ENCODE measurements around the gene TOGARAM1.

Gene TOGARAM1

DNA sequence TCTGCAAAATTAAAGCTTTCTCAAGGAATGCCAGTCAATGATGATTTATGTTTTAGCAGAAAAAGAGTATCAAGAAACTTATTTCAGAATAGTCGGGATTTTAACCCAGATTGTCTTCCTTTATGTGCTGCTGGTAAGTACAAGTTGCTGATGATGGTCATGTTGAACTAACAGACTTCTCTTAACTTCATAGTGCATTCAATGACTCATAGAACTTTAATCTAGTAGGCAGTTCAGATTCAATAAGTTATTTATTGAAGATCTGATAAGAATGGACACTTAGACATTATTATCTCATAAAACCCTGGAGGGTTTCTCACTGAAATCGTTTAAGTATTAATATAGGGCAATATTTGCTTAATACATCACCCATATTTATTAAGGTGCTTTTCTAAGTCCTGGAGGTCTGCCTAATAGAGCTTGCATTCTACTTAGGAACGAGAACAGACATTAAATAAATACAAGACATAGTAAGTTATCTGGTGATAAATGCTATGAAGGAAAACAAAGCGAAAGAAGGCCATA lies 33.8 kb downstream of the TOGARAM1 start:
- Histone ChIP-seq H3K4me3 (ENCODE audit: low read length) (no peak overlapping the region), H3K36me3 (ENCODE audit: control insufficient read depth, insufficient read depth, low read length) (peaks cover 2% of the 10 kb centered on the region), H3K9ac (ENCODE audit: low read length) (no peak overlapping the region), H3K4me1 (ENCODE audit: control insufficient read depth, insufficient read depth, low read length) (no peaks in the 10 kb centered on the region), H3K27ac (ENCODE audit: low read depth, low read length) (no peak overlapping the region), H3K27me3 (ENCODE audit: control insufficient read depth, insufficient read depth, low read length) (no peaks in the 10 kb centered on the region)

DNA sequence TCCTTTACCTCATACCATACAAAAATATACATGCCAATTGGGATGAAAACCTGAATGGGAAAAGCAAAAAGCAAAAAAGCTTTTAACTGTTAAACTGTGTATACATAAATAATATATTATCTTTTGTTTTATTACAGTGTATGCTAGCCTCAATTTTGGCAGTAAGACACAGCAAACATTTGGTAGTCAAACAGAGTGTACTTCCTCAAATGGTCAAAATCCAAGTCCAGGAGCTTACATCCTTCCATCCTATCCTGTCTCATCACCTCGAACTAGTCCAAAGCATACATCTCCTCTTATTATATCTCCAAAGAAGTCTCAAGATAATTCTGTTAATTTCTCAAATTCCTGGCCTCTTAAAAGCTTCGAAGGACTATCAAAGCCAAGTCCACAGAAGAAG lies 41.9 kb downstream of the TOGARAM1 start:
- no peaks in the 10 kb centered on the region for H3K4me1 ChIP-seq (ENCODE audit: control insufficient read depth, insufficient read depth, low read length)
- no peaks in the 10 kb centered on the region for H3K36me3 ChIP-seq (ENCODE audit: control insufficient read depth, insufficient read depth, low read length)
- no peak overlapping the region for H3K27ac ChIP-seq (ENCODE audit: low read depth, low read length)
- H3K9ac ChIP-seq (ENCODE audit: low read length): no peak overlapping the region
- no peaks in the 10 kb centered on the region for H3K27me3 ChIP-seq (ENCODE audit: control insufficient read depth, insufficient read depth, low read length)
- no peak overlapping the region for H3K4me3 ChIP-seq (ENCODE audit: low read length)

- H3K9ac ChIP-seq (ENCODE audit: low read length): no peak overlapping the region
- no peaks in the 10 kb centered on the region for H3K4me1 ChIP-seq (ENCODE audit: control insufficient read depth, insufficient read depth, low read length)
- peaks cover 3% of the 10 kb centered on the region for H3K36me3 ChIP-seq (ENCODE audit: control insufficient read depth, insufficient read depth, low read length)
- no peak overlapping the region for H3K4me3 ChIP-seq (ENCODE audit: low read length)
- H3K27me3 ChIP-seq (ENCODE audit: control insufficient read depth, insufficient read depth, low read length): no peaks in the 10 kb centered on the region
- no peak overlapping the region for H3K27ac ChIP-seq (ENCODE audit: low read depth, low read length)
These were observed 53.1 kb downstream of the TOGARAM1 start for GRCh38 chr14:45015133-45015532.

DNA sequence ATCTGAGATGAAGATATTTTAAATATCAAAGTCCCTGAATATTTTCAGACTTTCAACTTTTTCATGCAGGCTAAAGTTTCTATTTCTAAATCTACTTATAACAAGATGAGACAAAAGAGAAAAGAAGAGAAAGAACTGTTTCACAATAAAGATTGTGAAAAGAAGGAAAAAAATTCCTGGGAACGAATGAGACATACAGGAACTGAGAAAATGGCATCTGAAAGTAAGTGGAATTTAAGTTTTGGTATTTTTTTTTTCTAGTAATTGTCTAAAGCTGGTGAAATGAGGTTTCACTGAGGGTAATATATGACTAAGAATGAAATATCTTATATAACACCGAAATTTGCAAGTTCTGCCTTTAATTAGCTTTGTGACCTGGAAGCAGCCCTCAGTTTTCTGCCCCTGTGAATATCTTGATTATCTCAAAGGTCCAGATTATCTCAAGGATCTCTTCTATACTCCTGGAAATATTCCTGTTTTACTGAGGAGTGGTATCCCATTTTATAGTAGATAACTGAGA lies 66.2 kb downstream of the TOGARAM1 start:
- no peaks in the 10 kb centered on the region for H3K27me3 ChIP-seq (ENCODE audit: control insufficient read depth, insufficient read depth, low read length)
- H3K9ac ChIP-seq (ENCODE audit: low read length): no peak overlapping the region
- peaks cover 9% of the 10 kb centered on the region for H3K36me3 ChIP-seq (ENCODE audit: control insufficient read depth, insufficient read depth, low read length)
- H3K4me3 ChIP-seq (ENCODE audit: low read length): no peak overlapping the region
- H3K27ac ChIP-seq (ENCODE audit: low read depth, low read length): no peak overlapping the region
- H3K4me1 ChIP-seq (ENCODE audit: control insufficient read depth, insufficient read depth, low read length): no peaks in the 10 kb centered on the region

DNA sequence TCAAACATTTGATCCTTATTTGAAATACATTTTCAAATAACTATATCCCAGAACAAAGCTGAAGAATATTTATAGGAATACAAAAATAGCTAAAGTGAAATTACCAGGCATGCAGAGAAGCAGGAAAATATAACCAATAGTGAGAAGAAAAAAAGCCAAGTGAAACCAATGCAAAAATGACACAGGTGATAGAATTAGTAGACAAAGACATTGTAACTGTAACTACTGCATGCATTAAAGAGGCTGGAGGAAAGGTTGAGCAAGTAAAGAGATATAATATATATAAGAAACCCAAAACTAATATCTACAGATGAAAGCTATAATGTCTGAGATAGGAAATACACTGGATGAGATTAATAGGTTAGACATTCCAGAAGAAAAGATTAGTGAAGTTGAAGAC lies 72.7 kb downstream of the TOGARAM1 start:
- Histone ChIP-seq H3K9ac (ENCODE audit: low read length) (no peak overlapping the region), H3K27me3 (ENCODE audit: control insufficient read depth, insufficient read depth, low read length) (no peaks in the 10 kb centered on the region), H3K36me3 (ENCODE audit: control insufficient read depth, insufficient read depth, low read length) (peaks cover 16% of the 10 kb centered on the region), H3K4me3 (ENCODE audit: low read length) (no peak overlapping the region), H3K4me1 (ENCODE audit: control insufficient read depth, insufficient read depth, low read length) (no peaks in the 10 kb centered on the region), H3K27ac (ENCODE audit: low read depth, low read length) (no peak overlapping the region)

DNA sequence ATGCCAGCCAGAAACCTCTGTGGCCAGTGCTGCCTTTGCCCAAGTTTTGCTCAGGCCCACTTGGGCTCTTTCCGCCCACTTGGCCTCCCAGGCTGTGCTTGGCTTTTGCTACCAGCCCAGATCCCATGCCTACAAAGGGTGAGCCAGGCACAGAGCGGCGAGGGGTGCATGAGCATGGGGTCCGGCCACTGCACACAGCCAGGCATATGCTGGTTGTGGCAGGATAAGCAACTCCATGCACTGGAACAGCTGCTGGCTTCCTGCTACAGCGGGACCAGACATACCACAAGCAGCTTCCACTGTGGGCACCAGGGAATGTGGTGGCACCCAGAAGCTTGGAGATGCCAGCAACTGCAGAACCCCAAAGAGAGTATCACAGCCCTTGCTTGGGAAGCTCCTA lies 76.3 kb downstream of the TOGARAM1 start:
- H3K4me1 ChIP-seq (ENCODE audit: control insufficient read depth, insufficient read depth, low read length): no peaks in the 10 kb centered on the region
- H3K27ac ChIP-seq (ENCODE audit: low read depth, low read length): no peak overlapping the region
- no peak overlapping the region for H3K4me3 ChIP-seq (ENCODE audit: low read length)
- peaks cover 13% of the 10 kb centered on the region for H3K36me3 ChIP-seq (ENCODE audit: control insufficient read depth, insufficient read depth, low read length)
- no peaks in the 10 kb centered on the region for H3K27me3 ChIP-seq (ENCODE audit: control insufficient read depth, insufficient read depth, low read length)
- H3K9ac ChIP-seq (ENCODE audit: low read length): no peak overlapping the region

DNA sequence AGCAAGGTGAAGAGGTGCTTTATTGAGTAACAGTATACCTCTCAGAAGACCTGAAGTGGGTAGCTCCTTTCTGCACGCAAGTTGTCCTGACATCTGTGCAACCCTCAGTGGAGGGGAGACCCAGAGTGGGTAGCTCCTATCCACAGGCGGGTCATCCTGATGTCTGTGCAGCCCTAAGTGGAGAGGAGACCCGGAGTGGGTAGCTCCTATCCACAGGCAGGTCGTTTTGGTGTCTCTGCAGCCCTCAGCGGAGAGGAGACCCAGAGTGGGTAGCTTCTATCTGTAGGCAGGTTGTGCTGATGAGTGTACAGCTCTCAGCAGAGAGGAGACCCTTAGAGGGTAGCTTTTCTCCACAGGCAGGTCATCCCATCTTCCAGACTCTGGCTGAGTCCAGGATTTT lies 76.9 kb downstream of the TOGARAM1 start:
- Histone ChIP-seq H3K36me3 (ENCODE audit: control insufficient read depth, insufficient read depth, low read length) (peaks cover 15% of the 10 kb centered on the region), H3K9ac (ENCODE audit: low read length) (no peak overlapping the region), H3K4me3 (ENCODE audit: low read length) (no peak overlapping the region)

GRCh38 chr14:45039390-45039789 lies 77.4 kb downstream of the TOGARAM1 start:
- Histone ChIP-seq H3K27me3 (ENCODE audit: control insufficient read depth, insufficient read depth, low read length) (no peaks in the 10 kb centered on the region), H3K4me1 (ENCODE audit: control insufficient read depth, insufficient read depth, low read length) (no peaks in the 10 kb centered on the region), H3K36me3 (ENCODE audit: control insufficient read depth, insufficient read depth, low read length) (peaks cover 15% of the 10 kb centered on the region), H3K4me3 (ENCODE audit: low read length) (no peak overlapping the region), H3K9ac (ENCODE audit: low read length) (no peak overlapping the region), H3K27ac (ENCODE audit: low read depth, low read length) (no peak overlapping the region)

More for the DNA sequence above, 76.9 kb downstream of the TOGARAM1 start:
- Histone ChIP-seq H3K27me3 (ENCODE audit: control insufficient read depth, insufficient read depth, low read length) (no peaks in the 10 kb centered on the region), H3K4me1 (ENCODE audit: control insufficient read depth, insufficient read depth, low read length) (no peaks in the 10 kb centered on the region), H3K27ac (ENCODE audit: low read depth, low read length) (no peak overlapping the region)

DNA sequence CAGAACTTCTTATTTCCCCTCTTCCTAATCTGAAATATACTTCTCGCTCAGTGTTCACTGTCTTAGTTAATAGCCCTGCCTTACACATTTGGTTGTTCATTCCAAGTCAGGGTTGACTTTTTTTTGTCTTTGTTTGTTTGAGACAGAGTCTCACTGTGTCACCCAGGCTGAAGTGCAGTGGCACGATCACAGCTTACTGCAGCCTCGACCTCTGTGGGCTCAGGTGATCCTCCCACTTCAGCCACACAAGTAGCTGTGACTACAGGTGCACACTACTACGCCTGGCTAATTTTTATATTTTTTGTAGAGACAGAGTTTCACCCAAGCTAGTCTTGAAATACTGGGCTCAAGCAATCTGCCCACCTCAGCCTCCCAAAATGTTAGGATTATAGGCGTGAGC lies 79.7 kb downstream of the TOGARAM1 start:
- H3K4me3 ChIP-seq (ENCODE audit: low read length): no peak overlapping the region
- H3K27me3 ChIP-seq (ENCODE audit: control insufficient read depth, insufficient read depth, low read length): no peaks in the 10 kb centered on the region
- peaks cover 13% of the 10 kb centered on the region for H3K36me3 ChIP-seq (ENCODE audit: control insufficient read depth, insufficient read depth, low read length)
- H3K4me1 ChIP-seq (ENCODE audit: control insufficient read depth, insufficient read depth, low read length): no peaks in the 10 kb centered on the region
- no peak overlapping the region for H3K9ac ChIP-seq (ENCODE audit: low read length)
- H3K27ac ChIP-seq (ENCODE audit: low read depth, low read length): no peak overlapping the region

GRCh38 chr14:45044638-45045037 lies 82.6 kb downstream of the TOGARAM1 start:
- no peak overlapping the region for H3K4me3 ChIP-seq (ENCODE audit: low read length)
- H3K27me3 ChIP-seq (ENCODE audit: control insufficient read depth, insufficient read depth, low read length): no peaks in the 10 kb centered on the region
- H3K36me3 ChIP-seq (ENCODE audit: control insufficient read depth, insufficient read depth, low read length): peaks cover 2% of the 10 kb centered on the region
- no peaks in the 10 kb centered on the region for H3K4me1 ChIP-seq (ENCODE audit: control insufficient read depth, insufficient read depth, low read length)
- H3K9ac ChIP-seq (ENCODE audit: low read length): no peak overlapping the region
- no peak overlapping the region for H3K27ac ChIP-seq (ENCODE audit: low read depth, low read length)

DNA sequence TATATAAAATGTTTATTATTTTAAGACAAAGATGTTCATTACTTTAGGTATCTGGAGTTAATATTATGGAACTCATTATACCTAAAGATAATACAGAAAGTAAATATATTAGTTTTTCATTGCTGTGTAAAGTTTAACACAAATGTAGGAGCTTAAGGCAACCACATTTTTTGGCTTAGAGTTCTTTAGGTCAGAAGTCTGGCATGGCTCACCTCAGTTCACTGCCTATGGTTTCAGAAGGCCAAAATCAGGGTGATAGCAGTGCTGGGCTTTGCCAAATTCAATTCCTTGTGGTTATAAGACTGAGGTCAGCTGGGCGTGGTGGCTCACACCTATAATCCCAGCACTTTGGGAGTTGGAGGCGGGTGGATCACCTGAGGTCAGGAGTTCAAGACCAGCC lies 86.4 kb downstream of the TOGARAM1 start:
- H3K9ac ChIP-seq (ENCODE audit: low read length): no peak overlapping the region
- H3K4me1 ChIP-seq (ENCODE audit: control insufficient read depth, insufficient read depth, low read length): no peaks in the 10 kb centered on the region
- no peak overlapping the region for H3K4me3 ChIP-seq (ENCODE audit: low read length)
- H3K36me3 ChIP-seq (ENCODE audit: control insufficient read depth, insufficient read depth, low read length): peaks cover under 1% of the 10 kb centered on the region
- H3K27ac ChIP-seq (ENCODE audit: low read depth, low read length): no peak overlapping the region
- H3K27me3 ChIP-seq (ENCODE audit: control insufficient read depth, insufficient read depth, low read length): no peaks in the 10 kb centered on the region

- Histone ChIP-seq H3K4me3 (ENCODE audit: low read length) (no peak overlapping the region), H3K4me1 (ENCODE audit: control insufficient read depth, insufficient read depth, low read length) (no peaks in the 10 kb centered on the region), H3K27ac (ENCODE audit: low read depth, low read length) (no peak overlapping the region), H3K9ac (ENCODE audit: low read length) (no peak overlapping the region), H3K36me3 (ENCODE audit: control insufficient read depth, insufficient read depth, low read length) (peaks cover 2% of the 10 kb centered on the region), H3K27me3 (ENCODE audit: control insufficient read depth, insufficient read depth, low read length) (no peaks in the 10 kb centered on the region)
These were observed 89.2 kb downstream of the TOGARAM1 start for GRCh38 chr14:45051180-45051579.

GRCh38 chr14:45051896-45052295 lies 89.9 kb downstream of the TOGARAM1 start:
- Histone ChIP-seq H3K36me3 (ENCODE audit: control insufficient read depth, insufficient read depth, low read length) (peaks cover 2% of the 10 kb centered on the region), H3K9ac (ENCODE audit: low read length) (no peak overlapping the region), H3K27me3 (ENCODE audit: control insufficient read depth, insufficient read depth, low read length) (no peaks in the 10 kb centered on the region), H3K27ac (ENCODE audit: low read depth, low read length) (no peak overlapping the region), H3K4me3 (ENCODE audit: low read length) (no peak overlapping the region), H3K4me1 (ENCODE audit: control insufficient read depth, insufficient read depth, low read length) (no peaks in the 10 kb centered on the region)
